ENCODE results near the gene LZTR1.

LZTR1 gene

GRCh38 chr22:21016644-21017420 lies 34.7 kb downstream of the LZTR1 start:
- no peak for TF ChIP-seq CTCF (conservative IDR thresholded peaks at IDR 0.05)
- H3K27ac ChIP-seq, result no peak overlapping the region

DNA sequence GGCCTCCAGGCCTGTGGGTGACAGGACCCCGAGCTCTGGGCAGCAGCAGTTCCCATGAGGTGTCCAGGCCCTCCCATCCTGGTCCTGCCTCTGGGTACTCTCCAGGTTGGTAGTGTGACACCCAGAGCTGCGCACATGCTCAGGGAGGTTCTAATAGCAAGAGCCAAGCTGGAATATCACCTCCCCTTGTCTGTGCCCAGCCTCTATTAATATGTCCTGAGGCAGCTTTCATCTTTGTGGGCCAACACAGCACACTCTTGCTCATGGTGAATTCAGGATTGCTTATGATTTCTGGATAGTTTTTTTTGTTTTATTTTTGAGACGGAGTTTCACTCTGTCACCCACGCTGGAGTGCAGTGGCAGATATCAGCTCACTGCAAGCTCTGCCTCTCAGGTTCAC lies 36.2 kb downstream of the LZTR1 start:
- no peak for TF ChIP-seq CTCF (conservative IDR thresholded peaks at IDR 0.05)

DNA sequence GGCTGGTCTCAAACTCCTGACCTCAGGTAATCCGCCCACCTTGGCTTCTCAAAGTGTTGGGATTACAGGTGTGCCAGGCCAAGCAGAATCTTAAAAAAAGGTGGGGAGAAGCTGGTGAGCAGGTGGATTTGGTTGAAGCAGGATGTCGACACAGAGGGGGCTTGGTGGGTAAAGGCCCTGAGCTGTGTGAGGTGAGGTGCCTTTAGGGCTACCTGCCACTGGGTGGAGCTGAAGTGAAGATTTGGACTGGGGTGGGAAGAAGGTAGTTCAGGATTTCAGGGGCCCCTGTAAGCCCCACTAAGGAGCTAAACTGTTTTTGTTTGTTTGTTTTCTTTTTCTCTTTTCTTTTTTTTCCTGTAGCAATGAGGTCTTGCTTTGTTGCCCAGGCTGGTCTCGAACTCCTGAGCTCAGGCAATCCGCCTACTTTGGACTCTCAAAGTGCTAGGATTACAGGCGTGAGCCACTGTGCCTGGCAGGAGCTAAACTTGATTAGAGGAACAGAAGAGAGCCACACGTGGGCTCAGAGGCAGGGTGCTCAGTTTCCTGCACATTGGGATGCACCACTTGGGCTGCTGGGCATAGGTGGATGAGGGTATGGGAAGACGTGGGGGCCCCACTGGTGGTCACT lies 38.8 kb downstream of the LZTR1 start:
- H3K27ac ChIP-seq, result no peak overlapping the region
- TF ChIP-seq CTCF (conservative IDR thresholded peaks at IDR 0.05), result peak; percentile 43; the same call in 1 of the 2 replicates

More for the DNA sequence above, 36.2 kb downstream of the LZTR1 start:
- H3K27ac ChIP-seq, result no peak overlapping the region

- H3K27ac ChIP-seq, result no peak overlapping the region
- TF ChIP-seq CTCF (conservative IDR thresholded peaks at IDR 0.05), result no peak
Observed at GRCh38 chr22:21022507-21022906, 40.4 kb downstream of the LZTR1 start.

DNA sequence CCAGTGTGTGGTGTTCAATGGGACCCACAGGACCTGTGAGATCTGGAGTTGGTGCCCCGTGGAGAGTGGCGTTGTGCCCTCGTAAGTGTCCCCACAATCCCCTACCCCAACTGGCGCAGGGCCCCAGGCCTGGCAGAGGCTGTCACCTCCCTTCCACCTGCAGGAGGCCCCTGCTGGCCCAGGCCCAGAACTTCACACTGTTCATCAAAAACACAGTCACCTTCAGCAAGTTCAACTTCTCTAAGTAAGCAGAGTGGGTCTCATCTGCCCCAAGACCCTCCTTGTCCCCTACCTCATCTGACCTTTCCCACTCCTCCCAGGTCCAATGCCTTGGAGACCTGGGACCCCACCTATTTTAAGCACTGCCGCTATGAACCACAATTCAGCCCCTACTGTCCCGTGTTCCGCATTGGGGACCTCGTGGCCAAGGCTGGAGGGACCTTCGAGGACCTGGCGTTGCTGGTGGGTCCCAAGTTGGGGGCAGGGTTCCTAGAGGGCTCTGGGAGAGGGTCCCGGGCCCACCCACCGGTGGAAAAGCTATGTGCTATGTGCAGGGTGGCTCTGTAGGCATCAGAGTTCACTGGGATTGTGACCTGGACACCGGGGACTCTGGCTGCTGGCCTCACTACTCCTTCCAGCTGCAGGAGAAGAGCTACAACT lies 41.0 kb downstream of the LZTR1 start:
- no peak overlapping the region for H3K27ac ChIP-seq
- no peak for TF ChIP-seq CTCF (conservative IDR thresholded peaks at IDR 0.05)

- no peak overlapping the region for H3K27ac ChIP-seq
- TF ChIP-seq CTCF (conservative IDR thresholded peaks at IDR 0.05), result no peak
Observed at GRCh38 chr22:21025266-21025665, 43.2 kb downstream of the LZTR1 start.

All from VCaP (cell line).